Sigmoid colon (tissue), 7 donors: ENCODE data around the gene LASP1. TPM values are rescaled to one million over a fixed set of nuclear protein-coding genes. Genes with fewer than 3 reads are reported as not detected.

ENCODE experiments used
- DNase-seq: peaks from one replicate; pipeline ENCODE4 v3.0.0-alpha.2; 2019
- H3K27ac ChIP-seq, 4 donors: fragments of 200-600 bp; sonication (generic); one replicate each; pipeline ENCODE4 v1.5.1; 2016 to 2019; ENCODE audit warnings: mild to moderate bottlenecking in 1 of 4
- H3K27me3 ChIP-seq, 3 donors: fragments of 200-600 bp; sonication (generic); one replicate each; pipeline ENCODE4 v1.5.1; 2019; ENCODE audit warnings: mild to moderate bottlenecking in 1 of 3
- H3K36me3 ChIP-seq, 4 donors: fragments of 200-600 bp; sonication (generic); one replicate each; pipeline ENCODE4 v1.5.1; 2016 to 2019
- H3K4me1 ChIP-seq, 4 donors: fragments of 200-600 bp; sonication (generic); one replicate each; pipeline ENCODE4 v1.5.1; 2017 to 2019
- H3K4me3 ChIP-seq, 4 donors: fragments of 200-600 bp; sonication (generic); one replicate each; pipeline ENCODE4 v1.5.1; 2017 to 2019; ENCODE audit warnings: mild to moderate bottlenecking in 2 of 4, moderate library complexity in 1 of 4
- H3K9me3 ChIP-seq, 4 donors: fragments of 200-600 bp in 3 of 4; sonication (generic) in 3 of 4; one replicate each; pipeline versions ENCODE4 v1.5.1 to v1.6.1; 2013 to 2019
- CTCF ChIP-seq, 4 experiments: fragments of 450-650 bp in 3 of 4; fragments of 200-600 bp in 1 of 4; IDR thresholded peaks; one replicate each; pipeline ENCODE4 v1.5.1; 2016 to 2019; ENCODE audit warnings: antibody characterized with exemption in 4 of 4, mild to moderate bottlenecking in 3 of 4, moderate library complexity in 2 of 4
- EP300 ChIP-seq, 4 donors: sonication (generic); formaldehyde crosslinking; IDR thresholded peaks; one replicate each; pipeline ENCODE4 v1.6.1; 2017; ENCODE audit warnings: antibody characterized with exemption in 4 of 4
- POLR2A ChIP-seq, 2 donors: fragments of 450-650 bp; IDR thresholded peaks; one replicate each; pipeline ENCODE4 v1.6.1; 2016; ENCODE audit warnings: antibody characterized with exemption in 2 of 2, mild to moderate bottlenecking in 2 of 2, moderate library complexity in 2 of 2
- POLR2AphosphoS5 ChIP-seq, 4 donors: sonication (generic); formaldehyde crosslinking; IDR thresholded peaks; one replicate each; pipeline ENCODE4 v1.6.1; 2017; ENCODE audit warnings: antibody characterized with exemption in 4 of 4
- WGBS, 2 donors: extraction: QIAGEN DNeasy Blood & Tissue Kit; methylation state at CpG; one replicate each; pipeline ENCODE4 v1.1.7; 2013; 5-methylcytosine and 5-hydroxymethylcytosine counted together
- intact Hi-C: fragments of 100-400 bp; cut with DNase I; formaldehyde crosslinking; loops from one replicate; pipeline ENCODE4 v1.15.1; 2023
- polyA plus RNA-seq, 3 donors: library from polyadenylated mRNA; stranded (reverse); fragments of 200-250 nt; gene quantifications; one replicate each; pipeline ENCODE4 v1.2.3, GENCODE V29; 2013
- small RNA-seq, 3 donors: library from RNA; depleted of rRNA; stranded (forward); fragments of <200 nt; gene quantifications; one replicate each; pipeline ENCODE3, GENCODE V24; 2016
- total RNA-seq, 4 donors: library from RNA; depleted of rRNA; stranded (reverse); fragments of >200 nt; gene quantifications; one replicate each; pipeline ENCODE4 v1.1.0, GENCODE V29; 2016
- donor health status: healthy with polysubstance abuse.
- donor health status: Bipolar disorder and iron deficiency.
- donor health status: healthy.

Gene LASP1
- total and polyA plus RNA-seq, 7 donors, result 27.6 to 205 (median 64.8) TPM

- intact Hi-C loops, result no loop called here
- no peak for TF ChIP-seq EP300 (IDR thresholded peaks at IDR 0.05)
- TF ChIP-seq POLR2AphosphoS5 (IDR thresholded peaks at IDR 0.05), result no peak
- TF ChIP-seq POLR2A (IDR thresholded peaks at IDR 0.05), result no peak
- no peak for TF ChIP-seq CTCF (IDR thresholded peaks at IDR 0.05)
- Histone ChIP-seq H3K36me3 (no peaks in the 10 kb centered on the region), H3K4me1 (peaks cover 0 to 5% (median 4%) of the 10 kb centered on the region in 4 donors), H3K27me3 (no peaks in the 10 kb centered on the region), H3K9me3 (no peaks in the 10 kb centered on the region), H3K4me3 (no peak overlapping the region), H3K27ac (no peak overlapping the region)
- DNase-seq, result no peak
- 59 to 78% methylated on average over 4 of the region's 4 CpGs for WGBS, 2 donors
Measured at GRCh38 chr17:38970128-38970527, 100.3 kb downstream of the LASP1 start.

- H3K36me3 ChIP-seq, result no peaks in the 10 kb centered on the region
- no peak overlapping the region for H3K27ac ChIP-seq
- intact Hi-C loops, result no loop called here
- WGBS, 2 donors, result 69 to 89% methylated on average over 5 of the region's 5 CpGs
- H3K9me3 ChIP-seq, result no peaks in the 10 kb centered on the region
- DNase-seq, result no peak
- no peak overlapping the region for H3K4me3 ChIP-seq
- TF ChIP-seq POLR2AphosphoS5 (IDR thresholded peaks at IDR 0.05), result no peak
- no peak for TF ChIP-seq POLR2A (IDR thresholded peaks at IDR 0.05)
- no peak for TF ChIP-seq CTCF (IDR thresholded peaks at IDR 0.05)
- no peak for TF ChIP-seq EP300 (IDR thresholded peaks at IDR 0.05)
- H3K27me3 ChIP-seq, result no peaks in the 10 kb centered on the region
- peaks cover 0 to 5% (median 4%) of the 10 kb centered on the region in 4 donors for H3K4me1 ChIP-seq
Measured at GRCh38 chr17:38970804-38971203, 100.9 kb downstream of the LASP1 start.

Small RNAs within 50 kb of the gene (small RNA-seq; reads per million reads assigned to genes)
- gene MIR4727 (0 to 0.43 (median 0.06) reads per million in 3 donors), gene MIR6779 (0 reads per million in 3 donors), gene SNORA21 (0 reads per million in 3 donors), gene SNORA21B (0 reads per million in 3 donors)

Other genes with a start within 250 kb of the LASP1 start
- gene EPOP, start 195.1 kb upstream of the LASP1 start, total RNA-seq, result 1 to 10 TPM in 2 of 4 donors, under 1 TPM in 2; 0.36 to 2.8 (median 1.3) TPM
- 1 to 10 TPM in 1 of 3 donors, not detected in 2; 2.4 TPM for gene EPOP, start 195.1 kb upstream of the LASP1 start, polyA plus RNA-seq
- gene MLLT6, start 164.8 kb upstream of the LASP1 start, total RNA-seq, result 10 to 100 TPM; 48.9 to 90.3 (median 69.9) TPM
- 10 to 100 TPM; 15.3 to 86.5 (median 16.2) TPM for gene MLLT6, start 164.8 kb upstream of the LASP1 start, polyA plus RNA-seq
- 10 to 100 TPM in 3 of 4 donors, 1 to 10 TPM in 1; 9.2 to 19.3 (median 14.6) TPM for gene CISD3, start 139.7 kb upstream of the LASP1 start, total RNA-seq
- 100 to 1,000 TPM; 104 to 115 (median 108) TPM for gene CISD3, start 139.7 kb upstream of the LASP1 start, polyA plus RNA-seq
- 1 to 10 TPM; 4.3 to 8.9 (median 5.6) TPM for gene PCGF2, start 121.7 kb upstream of the LASP1 start, total RNA-seq
- gene PCGF2, start 121.7 kb upstream of the LASP1 start, polyA plus RNA-seq, result 10 to 100 TPM; 19.6 to 32.6 (median 22.8) TPM
- 100 to 1,000 TPM; 135 to 198 (median 153) TPM for gene PSMB3, start 117.3 kb upstream of the LASP1 start, total RNA-seq
- 100 to 1,000 TPM; 246 to 280 (median 258) TPM for gene PSMB3, start 117.3 kb upstream of the LASP1 start, polyA plus RNA-seq
- 10 to 100 TPM; 44.1 to 50.1 (median 44.6) TPM for gene PIP4K2B, start 70.5 kb upstream of the LASP1 start, total RNA-seq
- gene PIP4K2B, start 70.5 kb upstream of the LASP1 start, polyA plus RNA-seq, result 10 to 100 TPM in 1 of 3 donors, 1 to 10 TPM in 2; 5.1 to 21.6 (median 6.6) TPM
- 10 to 100 TPM; 15.6 to 32.4 (median 17.3) TPM for gene CWC25, start 44.7 kb upstream of the LASP1 start, total RNA-seq
- 10 to 100 TPM; 11.3 to 16.4 (median 11.4) TPM for gene CWC25, start 44.7 kb upstream of the LASP1 start, polyA plus RNA-seq
- gene RPL23, start 16.3 kb upstream of the LASP1 start, total RNA-seq, result 1,000 to 10,000 TPM; 1,692 to 2,841 (median 2,464) TPM
- 1,000 to 10,000 TPM; 2,289 to 3,780 (median 2,728) TPM for gene RPL23, start 16.3 kb upstream of the LASP1 start, polyA plus RNA-seq
- gene FBXO47, start 97.3 kb downstream of the LASP1 start, total RNA-seq, result not detected
- not detected for gene FBXO47, start 97.3 kb downstream of the LASP1 start, polyA plus RNA-seq